Right lobe of liver (tissue), 6 donors: ENCODE results near the gene COL25A1. TPM values are rescaled to one million over a fixed set of nuclear protein-coding genes. Genes with fewer than 3 reads are reported as not detected.

Experiments used
- ATAC-seq, 4 donors: fragments of 200-7000 bp; cut with Tn5 transposase; one replicate each; pipeline ENCODE4 v1.9.1; 2020; ENCODE audit warnings: mild to moderate bottlenecking in 4 of 4, moderate library complexity in 4 of 4
- DNase-seq, 3 donors: peaks; one replicate each; pipeline ENCODE4 v3.0.0-alpha.2; 2020
- H3K27ac ChIP-seq, 3 donors: fragments of 200-600 bp; one replicate each; pipeline ENCODE4 v1.8.0; 2022
- H3K27me3 ChIP-seq, 2 donors: fragments of 200-600 bp; one replicate each; pipeline ENCODE4 v1.8.0; 2022
- H3K36me3 ChIP-seq, 4 donors: fragments of 200-600 bp; sonication (generic) in 1 of 4; one replicate each; pipeline versions ENCODE4 v1.5.1 to v1.8.0; 2017 to 2022; ENCODE audit warnings: control low read depth in 1 of 4
- H3K4me1 ChIP-seq, 4 donors: fragments of 200-600 bp; sonication (generic) in 1 of 4; one replicate each; pipeline versions ENCODE4 v1.5.1 to v1.8.0; 2017 to 2022; ENCODE audit warnings: control low read depth in 1 of 4
- H3K4me3 ChIP-seq, 3 donors: fragments of 200-600 bp; one replicate each; pipeline ENCODE4 v1.8.0; 2022
- H3K9me3 ChIP-seq, 4 donors: fragments of 200-600 bp; sonication (generic) in 1 of 4; one replicate each; pipeline versions ENCODE4 v1.5.1 to v1.8.0; 2017 to 2022; ENCODE audit warnings: control low read depth in 1 of 4
- CTCF ChIP-seq, 4 donors: fragments of 200-600 bp in 3 of 4; fragments of 450-650 bp in 1 of 4; IDR thresholded peaks; one replicate each; pipeline versions ENCODE4 v1.5.1 to v1.8.0; 2016 to 2022; ENCODE audit warnings: antibody characterized with exemption in 4 of 4, mild to moderate bottlenecking in 2 of 4
- POLR2A ChIP-seq: fragments of 450-650 bp; IDR thresholded peaks from one replicate; pipeline ENCODE4 v1.6.1; 2017; ENCODE audit warnings: antibody characterized with exemption, mild to moderate bottlenecking
- WGBS: methylation state at CpG from one replicate; pipeline ENCODE4 v1.1.6; 2018; ENCODE audit warnings: low coverage, low lambda C conversion rate; ENCODE audit not compliant: insufficient coverage; ENCODE audit errors: missing lambda C conversion rate; 5-methylcytosine and 5-hydroxymethylcytosine counted together
- intact Hi-C, 2 donors: fragments of 100-400 bp; cut with DNase I; formaldehyde crosslinking; loops; one replicate each; pipeline versions ENCODE4 v1.11.2 to v1.14.1; 2022
- total RNA-seq, 6 experiments: library from RNA; depleted of rRNA in 2 of 6; stranded (reverse); fragments of >200 nt in 2 of 6; fragmentation: NEBNext Ultra II Directional in 3 of 6; extraction: Animal tissue kit (Norgen Biotek cat#: 25700) in 3 of 6; gene quantifications; one replicate each; pipeline versions ENCODE4 v1.1.0 to v1.2.4, GENCODE V29; 2016 to 2023
- donor health status: DM: no; HTN: yes; CAD: no.
- donor health status: DM: no; HTN: no; CAD: no.
- donor health status: DM: no; HTN: no; CAD: no.
- donor health status: DM: no; HTN: yes; CAD: no.
- donor health status: DM: no; HTN: yes; CAD: no.

The COL25A1 gene
- total RNA-seq, 6 experiments from 2014 or later: 0.06 to 4.8 (median 1.3) TPM

GRCh38 chr4:109162759-109163158 is 139.7 kb downstream of the COL25A1 start:
- no peaks in the 10 kb centered on the region for H3K4me1 ChIP-seq
- no peak overlapping the region for H3K27ac ChIP-seq
- ATAC-seq (no peak), DNase-seq (no peak)
- H3K27me3 ChIP-seq: no peaks in the 10 kb centered on the region
- no peaks in the 10 kb centered on the region for H3K36me3 ChIP-seq
- intact Hi-C loops: no loop called here
- TF ChIP-seq POLR2A: no peak
- TF ChIP-seq CTCF (IDR thresholded peaks at IDR 0.05): no peak
- WGBS: 64% methylated on average over 3 of the region's 3 CpGs
- no peak overlapping the region for H3K4me3 ChIP-seq
- H3K9me3 ChIP-seq: no peaks in the 10 kb centered on the region

- TF ChIP-seq POLR2A (no peak), CTCF (IDR thresholded peaks at IDR 0.05) (no peak)
- Histone ChIP-seq H3K27ac (no peak overlapping the region), H3K36me3 (no peaks in the 10 kb centered on the region), H3K4me1 (no peaks in the 10 kb centered on the region), H3K27me3 (no peaks in the 10 kb centered on the region), H3K4me3 (no peak overlapping the region), H3K9me3 (no peaks in the 10 kb centered on the region)
- WGBS: 37% methylated on average over 4 of the region's 4 CpGs
- DNase-seq (no peak), ATAC-seq (no peak)
- intact Hi-C loops: no loop called here
Observed at GRCh38 chr4:109160494-109160893, 142.0 kb downstream of the COL25A1 start.

DNA sequence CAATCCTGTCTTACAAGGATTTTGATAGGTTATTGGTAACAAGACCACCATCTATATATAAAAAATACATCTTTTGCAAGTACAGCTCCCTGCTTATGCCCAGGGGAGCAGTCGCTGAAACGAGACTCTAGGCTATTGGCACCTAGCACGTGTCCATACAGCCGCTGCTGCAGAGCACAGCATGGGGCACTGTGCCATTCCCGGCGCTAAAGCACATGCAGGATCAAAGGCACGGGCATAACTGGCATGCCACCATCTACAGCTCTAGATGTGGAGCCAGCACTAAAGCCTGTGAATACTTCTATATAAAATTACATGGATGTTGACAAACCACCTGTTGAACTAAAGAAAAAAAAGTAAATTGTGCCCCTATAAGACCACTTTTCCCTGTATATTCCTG is 144.8 kb downstream of the COL25A1 start:
- Histone ChIP-seq H3K27me3 (no peaks in the 10 kb centered on the region), H3K4me1 (no peaks in the 10 kb centered on the region), H3K9me3 (no peaks in the 10 kb centered on the region), H3K36me3 (no peaks in the 10 kb centered on the region), H3K4me3 (no peak overlapping the region), H3K27ac (no peak overlapping the region)
- intact Hi-C loops: no loop called here
- no peak for ATAC-seq
- WGBS: 78% methylated on average over 6 of the region's 7 CpGs
- TF ChIP-seq POLR2A: no peak
- TF ChIP-seq CTCF (IDR thresholded peaks at IDR 0.05): no peak
- no peak for DNase-seq

DNA sequence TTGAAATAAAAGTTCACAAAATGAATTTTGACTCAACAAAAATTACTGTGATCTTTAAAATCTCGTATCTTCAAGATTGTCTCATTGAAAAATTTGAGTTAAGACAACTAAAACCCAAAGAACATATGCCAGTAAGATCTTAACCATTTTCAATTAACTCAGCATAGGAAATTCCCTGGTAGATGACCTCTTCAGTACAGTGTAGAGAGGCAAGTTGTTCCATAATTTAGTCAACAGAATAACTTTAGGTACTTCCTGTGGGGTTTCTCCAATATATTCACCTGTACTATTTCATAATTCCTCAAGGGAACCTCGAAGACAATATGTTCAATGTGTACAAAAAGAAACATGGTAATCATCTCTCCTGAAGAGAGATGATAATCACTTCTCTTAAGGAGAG is 145.3 kb downstream of the COL25A1 start:
- Histone ChIP-seq H3K4me1 (no peaks in the 10 kb centered on the region), H3K27me3 (no peaks in the 10 kb centered on the region), H3K36me3 (no peaks in the 10 kb centered on the region), H3K27ac (no peak overlapping the region), H3K9me3 (no peaks in the 10 kb centered on the region), H3K4me3 (no peak overlapping the region)
- DNase-seq (no peak), ATAC-seq (no peak)
- WGBS: 36% methylated on average over 2 of the region's 2 CpGs
- TF ChIP-seq CTCF (IDR thresholded peaks at IDR 0.05) (no peak), POLR2A (no peak)
- intact Hi-C loops: no loop called here

DNA sequence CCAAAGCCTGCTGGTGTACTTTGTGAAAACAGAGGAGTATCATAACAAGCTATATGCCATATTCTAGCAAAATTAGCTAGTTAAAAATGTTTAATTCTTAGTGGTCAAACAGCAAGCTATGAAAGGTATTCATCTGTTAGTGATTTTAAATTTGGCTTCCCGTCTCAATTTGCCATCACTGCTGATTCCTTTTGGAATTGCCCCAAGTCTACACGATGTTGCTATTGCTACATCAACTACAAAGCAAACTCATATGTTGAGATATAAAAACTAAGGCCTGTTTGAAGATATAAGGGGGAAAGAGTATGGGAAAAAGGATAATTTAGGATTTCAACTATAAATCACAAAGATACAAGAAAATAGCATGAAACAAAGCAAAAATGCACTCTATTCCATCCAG is 146.1 kb downstream of the COL25A1 start:
- DNase-seq: no peak
- ATAC-seq: no peak
- no peak for TF ChIP-seq POLR2A
- TF ChIP-seq CTCF (IDR thresholded peaks at IDR 0.05): no peak
- Histone ChIP-seq H3K36me3 (no peaks in the 10 kb centered on the region), H3K27ac (no peak overlapping the region), H3K9me3 (no peaks in the 10 kb centered on the region), H3K4me3 (no peak overlapping the region), H3K4me1 (no peaks in the 10 kb centered on the region), H3K27me3 (no peaks in the 10 kb centered on the region)
- 51% methylated on average over 2 of the region's 2 CpGs for WGBS
- intact Hi-C loops: no loop called here
